Measurements from ENCODE around the gene CTNNA3. TPM values are rescaled to one million over a fixed set of nuclear protein-coding genes. Genes with fewer than 3 reads are reported as not detected.

CTNNA3 gene
- total and polyA plus RNA-seq, 2 donors (not counting 3 experiments of a cell fraction or from before 2014, with no cell fraction given) = not detected

DNA sequence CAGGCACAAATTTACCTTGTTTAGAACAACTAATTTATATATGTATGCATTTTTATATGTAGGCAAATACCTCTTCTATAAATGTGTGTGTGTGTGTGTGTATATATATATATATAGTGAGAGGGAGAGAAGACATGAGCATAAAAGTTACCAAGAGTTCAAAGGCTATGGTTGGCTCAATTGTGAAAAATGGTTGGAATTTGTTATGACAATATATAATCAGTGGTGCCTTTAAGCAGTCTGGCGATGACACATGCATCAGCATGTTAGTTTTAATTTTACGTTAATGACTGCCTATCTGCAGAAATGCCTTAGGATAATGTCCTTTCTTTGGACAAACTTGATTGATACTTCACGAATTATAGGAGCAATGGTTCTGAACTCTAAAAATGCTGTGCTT lies 1750.9 kb downstream of the CTNNA3 start:
- Histone ChIP-seq H3K4me2 (ENCODE audit: insufficient read depth, low read length) (no peak overlapping the region), H3K27ac (ENCODE audit: insufficient read depth, low read depth, low read length) (no peak overlapping the region), H3K36me3 (ENCODE audit: control insufficient read depth in 2 of 2, extremely low read depth in 1 of 2, insufficient read depth in 2 of 2, low read length in 2 of 2) (no peaks in the 10 kb centered on the region), H3K9me3 (replicated peaks; ENCODE audit: control insufficient read depth, insufficient read depth, low read length) (no peaks in the 10 kb centered on the region), H3K27me3 (ENCODE audit: control insufficient read depth in 2 of 2, insufficient read depth in 2 of 2, low read length in 2 of 2) (no peaks in the 10 kb centered on the region), H3K9ac (replicated peaks; ENCODE audit: extremely low read depth, insufficient read depth, low read length) (no peak overlapping the region), H4K20me1 (replicated peaks; ENCODE audit: control insufficient read depth, extremely low read depth, insufficient read depth, low read length) (no peaks in the 10 kb centered on the region), H3K79me2 (ENCODE audit: control insufficient read depth, insufficient read depth, low read length) (no peaks in the 10 kb centered on the region), H2AFZ (ENCODE audit: low read depth, low read length) (no peak overlapping the region), H3K9me1 (replicated peaks; ENCODE audit: control insufficient read depth, extremely low read depth, insufficient read depth, low read length) (no peaks in the 10 kb centered on the region), H3K4me1 (ENCODE audit: control insufficient read depth, extremely low read depth, insufficient read depth, low read length) (no peaks in the 10 kb centered on the region), H3K4me3 (replicated peaks in 1 of 3; ENCODE audit: insufficient read depth in 1 of 3, low read depth in 1 of 3, low read length in 3 of 3) (no peak overlapping the region)
- TF ChIP-seq JUN (IDR thresholded peaks at IDR 0.05; ENCODE audit: borderline replicate concordance, insufficient read depth, insufficient read length, low read depth) = no peak
- TF ChIP-seq POLR2AphosphoS5 (IDR thresholded peaks at IDR 0.05; ENCODE audit: insufficient read depth, low read depth, low read length) = no peak
- TF ChIP-seq, protein P1, sequence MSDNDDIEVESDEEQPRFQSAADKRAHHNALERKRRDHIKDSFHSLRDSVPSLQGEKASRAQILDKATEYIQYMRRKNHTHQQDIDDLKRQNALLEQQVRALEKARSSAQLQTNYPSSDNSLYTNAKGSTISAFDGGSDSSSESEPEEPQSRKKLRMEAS (IDR thresholded peaks at IDR 0.05; ENCODE audit: insufficient read depth, insufficient read length) = no peak
- TF ChIP-seq FOS (IDR thresholded peaks at IDR 0.05; ENCODE audit: borderline replicate concordance, insufficient read depth, low read length) = no peak
- no peak for TF ChIP-seq POLR2A (IDR thresholded peaks at IDR 0.05; ENCODE audit: low read depth, low read length)
- POLR2A ChIA-PET = no interaction called here
- CTCF ChIA-PET = interaction anchor here (0.7 kb wide), 1 partner anchor 33 kb away, joined by 3 read pairs; no protein-coding TSS in a partner anchor
- FAIRE-seq (no peak), DNase-seq (ENCODE audit: low read depth, low spot score) (no peak)
- intact Hi-C loops (cut with micrococcal nuclease) (no loop called here), dilution Hi-C loops (cut with MboI; ENCODE audit: extremely low pct_ligation_motif_present, low sequenced_read_pairs) (no loop called here)
- no TSS peak for BruUV-seq (replicated peaks)

DNA sequence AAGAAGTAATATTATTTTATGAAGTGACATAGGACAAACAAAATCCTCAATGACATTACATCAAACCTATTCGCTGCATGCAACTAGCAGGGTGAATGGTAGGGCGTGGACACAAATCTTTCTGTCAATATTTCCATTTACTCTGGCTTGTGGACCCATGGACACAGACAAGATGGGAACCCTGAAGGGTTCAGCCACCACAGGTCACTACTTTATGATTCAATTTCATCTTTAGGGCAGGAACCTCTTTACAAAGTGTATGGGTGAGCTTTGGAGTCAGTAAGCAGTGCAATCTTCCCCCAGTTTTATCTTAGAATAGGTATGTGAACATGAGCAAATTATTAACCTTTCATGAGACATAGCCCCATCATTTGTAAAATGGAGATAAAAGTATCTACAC lies 1752.5 kb downstream of the CTNNA3 start:
- no TSS peak for BruUV-seq (replicated peaks)
- POLR2A ChIA-PET = no interaction called here

More for the DNA sequence above, 1752.5 kb downstream of the CTNNA3 start:
- Histone ChIP-seq H3K27me3 (ENCODE audit: control insufficient read depth in 2 of 2, insufficient read depth in 2 of 2, low read length in 2 of 2) (no peaks in the 10 kb centered on the region), H3K4me2 (ENCODE audit: insufficient read depth, low read length) (no peak overlapping the region), H3K36me3 (ENCODE audit: control insufficient read depth in 2 of 2, extremely low read depth in 1 of 2, insufficient read depth in 2 of 2, low read length in 2 of 2) (no peaks in the 10 kb centered on the region), H4K20me1 (replicated peaks; ENCODE audit: control insufficient read depth, extremely low read depth, insufficient read depth, low read length) (no peaks in the 10 kb centered on the region), H3K79me2 (ENCODE audit: control insufficient read depth, insufficient read depth, low read length) (no peaks in the 10 kb centered on the region), H3K4me3 (replicated peaks in 1 of 3; ENCODE audit: insufficient read depth in 1 of 3, low read depth in 1 of 3, low read length in 3 of 3) (no peak overlapping the region), H3K4me1 (ENCODE audit: control insufficient read depth, extremely low read depth, insufficient read depth, low read length) (no peaks in the 10 kb centered on the region), H3K9me1 (replicated peaks; ENCODE audit: control insufficient read depth, extremely low read depth, insufficient read depth, low read length) (no peaks in the 10 kb centered on the region), H3K9me3 (replicated peaks; ENCODE audit: control insufficient read depth, insufficient read depth, low read length) (no peaks in the 10 kb centered on the region), H3K9ac (replicated peaks; ENCODE audit: extremely low read depth, insufficient read depth, low read length) (no peak overlapping the region), H3K27ac (ENCODE audit: insufficient read depth, low read depth, low read length) (no peak overlapping the region), H2AFZ (ENCODE audit: low read depth, low read length) (no peak overlapping the region)
- DNase-seq (ENCODE audit: low read depth, low spot score) (no peak), FAIRE-seq (no peak)
- dilution Hi-C loops (cut with MboI; ENCODE audit: extremely low pct_ligation_motif_present, low sequenced_read_pairs) (no loop called here), intact Hi-C loops (cut with micrococcal nuclease) (no loop called here)
- CTCF ChIA-PET = no interaction called here
- TF ChIP-seq POLR2AphosphoS5 (IDR thresholded peaks at IDR 0.05; ENCODE audit: insufficient read depth, low read depth, low read length) = no peak
- TF ChIP-seq JUN (IDR thresholded peaks at IDR 0.05; ENCODE audit: borderline replicate concordance, insufficient read depth, insufficient read length, low read depth) = no peak
- no peak for TF ChIP-seq EZH2 (IDR thresholded peaks at IDR 0.05; ENCODE audit: borderline replicate concordance, low read depth, low read length, severe bottlenecking)
